Activated T-cell treated with anti-CD3 and anti-CD28 coated beads for 1 hour (primary cell): ENCODE measurements around the gene NAT16.
"Not testable (repeated sequence)": the region's sequence is repeated elsewhere in the genome, so short reads cannot be mapped to it uniquely, and the experiment has no call there.

ENCODE experiments used
- DNase-seq: peaks from one replicate; pipeline ENCODE4 v3.0.0-alpha.2; 2020; ENCODE audit warnings: low read depth

Gene NAT16

GRCh38 chr7:101201695-101202602, 21.9 kb upstream of the NAT16 start:
- no peak for DNase-seq

- no peak for DNase-seq
These were observed 20.9 kb upstream of the NAT16 start, which contains the start of gene MOGAT3 for GRCh38 chr7:101200862-101201599. TSS of gene MOGAT3 (minus strand) at chr7:101201036. CDS start at chr7:101200854, 182 bp downstream.

- DNase-seq = no peak
These were observed 20.4 kb upstream of the NAT16 start for GRCh38 chr7:101200504-101200861.

GRCh38 chr7:101199522-101199921, 19.4 kb upstream of the NAT16 start:
- not testable (repeated sequence) for DNase-seq

- DNase-seq = no peak
These were observed 18.4 kb upstream of the NAT16 start for GRCh38 chr7:101198476-101198875.

GRCh38 chr7:101197991-101198390, 17.9 kb upstream of the NAT16 start:
- DNase-seq = no peak

- no peak for DNase-seq
These were observed 15.8 kb upstream of the NAT16 start for GRCh38 chr7:101195884-101196283.

- no peak for DNase-seq
These were observed 9.0 kb upstream of the NAT16 start for GRCh38 chr7:101189109-101189508.

- DNase-seq = no peak
These were observed 6.8 kb upstream of the NAT16 start for GRCh38 chr7:101186844-101187428.

GRCh38 chr7:101186194-101186593, 6.1 kb upstream of the NAT16 start:
- DNase-seq = no peak

- no peak for DNase-seq
These were observed 5.3 kb upstream of the NAT16 start for GRCh38 chr7:101185258-101185839.

GRCh38 chr7:101179713-101180112, 380 bp downstream of the NAT16 start:
- no peak for DNase-seq

- no peak for DNase-seq
These were observed 976 bp downstream of the NAT16 start for GRCh38 chr7:101179117-101179516.

- DNase-seq = no peak
These were observed 2.4 kb downstream of the NAT16 start for GRCh38 chr7:101177644-101178043.

GRCh38 chr7:101175664-101176063, 4.4 kb downstream of the NAT16 start:
- no peak for DNase-seq

- DNase-seq = no peak
These were observed 5.7 kb downstream of the NAT16 start for GRCh38 chr7:101174322-101174854.

GRCh38 chr7:101173752-101174244, 6.3 kb downstream of the NAT16 start:
- peak; percentile 51 for DNase-seq

GRCh38 chr7:101172854-101173751, 7.0 kb downstream of the NAT16 start:
- DNase-seq = no peak

- no peak for DNase-seq
These were observed 7.9 kb downstream of the NAT16 start for GRCh38 chr7:101172005-101172853.

GRCh38 chr7:101171442-101171837, 8.7 kb downstream of the NAT16 start:
- no peak for DNase-seq
